TTC549 (cell line): ENCODE data around the gene KRTAP4-12.
"Not testable (repeated sequence)": the region's sequence is repeated elsewhere in the genome, so short reads cannot be mapped to it uniquely, and the experiment has no call there.

Source experiments
- FAIRE-seq: peaks from 2 replicates; lab custom pipeline; 2012; peaks lifted over from hg19 to GRCh38; lab: Jason Lieb, UNC

Gene KRTAP4-12

DNA sequence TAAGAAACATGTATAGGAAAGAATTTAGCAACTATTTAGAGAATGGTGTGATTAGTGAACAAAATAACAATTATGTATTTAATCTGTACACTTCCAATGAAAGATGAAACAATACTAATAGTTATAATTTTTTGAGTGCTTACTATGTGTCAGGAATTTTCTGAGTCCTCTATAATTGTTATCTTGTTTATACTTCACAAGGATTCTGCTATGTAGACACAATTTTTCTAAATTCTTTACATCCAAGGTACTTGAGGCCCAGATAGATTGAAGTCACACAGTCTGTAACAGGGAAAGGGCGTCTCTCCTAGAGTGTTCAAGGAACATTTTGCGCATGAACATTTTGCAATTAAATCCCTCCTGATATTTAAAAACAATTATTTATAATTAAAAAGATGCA is 1.1 kb upstream of the KRTAP4-12 start:
- no peak for FAIRE-seq

GRCh38 chr17:41123292-41123990 is 541 bp downstream of the KRTAP4-12 start:
- FAIRE-seq = not testable (repeated sequence)

DNA sequence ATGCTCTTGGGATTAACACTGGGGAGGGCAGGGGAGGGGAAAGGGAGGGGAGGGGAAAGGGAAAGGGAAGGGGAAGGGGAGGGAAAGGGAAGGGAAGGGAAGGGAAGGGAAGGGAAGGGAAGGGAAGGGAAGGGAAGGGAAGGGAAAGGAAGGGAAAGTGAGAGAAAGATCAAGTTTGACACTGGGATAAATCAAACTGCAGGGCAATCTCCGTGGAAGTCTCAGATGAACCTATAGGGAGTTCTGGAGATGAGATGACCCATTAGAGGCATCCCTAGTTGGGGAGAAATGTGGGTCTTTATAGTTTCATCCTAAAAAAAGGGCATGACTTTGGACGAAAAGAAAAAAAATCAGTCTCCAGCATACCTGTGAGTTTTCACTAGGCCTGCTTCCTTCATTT is 2.2 kb downstream of the KRTAP4-12 start:
- no peak for FAIRE-seq

- not testable (repeated sequence) for FAIRE-seq
Measured at GRCh38 chr17:41119696-41120690, 4.0 kb downstream of the KRTAP4-12 start.

- FAIRE-seq = no peak
Measured at GRCh38 chr17:41118721-41119120, 5.3 kb downstream of the KRTAP4-12 start.

- not testable (repeated sequence) for FAIRE-seq
Measured at GRCh38 chr17:41117846-41118386, 6.1 kb downstream of the KRTAP4-12 start, which contains the start of gene KRTAP4-11. KRTAP4-11 (minus strand) TSS chr17:41118373; CDS start chr17:41118315, 58 bp downstream.

DNA sequence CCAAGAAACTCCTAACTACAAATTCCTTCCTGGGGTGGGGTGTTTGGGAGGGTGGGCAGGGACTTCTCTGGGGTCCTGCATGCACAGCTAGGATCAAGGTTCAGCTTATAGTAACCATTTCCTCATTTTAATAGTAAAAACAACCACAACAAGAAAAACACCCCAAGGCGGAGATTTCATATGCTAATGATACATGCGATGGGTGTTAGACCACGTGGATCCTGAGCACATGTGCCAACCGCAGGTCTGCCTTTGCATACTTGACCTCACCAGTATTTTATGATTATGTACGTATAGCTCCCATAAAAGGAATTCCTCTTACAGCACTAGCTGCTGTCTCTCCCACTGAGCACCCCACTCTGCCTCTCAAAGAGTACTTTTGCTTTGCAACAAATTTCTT is 7.7 kb downstream of the KRTAP4-12 start:
- FAIRE-seq = no peak

DNA sequence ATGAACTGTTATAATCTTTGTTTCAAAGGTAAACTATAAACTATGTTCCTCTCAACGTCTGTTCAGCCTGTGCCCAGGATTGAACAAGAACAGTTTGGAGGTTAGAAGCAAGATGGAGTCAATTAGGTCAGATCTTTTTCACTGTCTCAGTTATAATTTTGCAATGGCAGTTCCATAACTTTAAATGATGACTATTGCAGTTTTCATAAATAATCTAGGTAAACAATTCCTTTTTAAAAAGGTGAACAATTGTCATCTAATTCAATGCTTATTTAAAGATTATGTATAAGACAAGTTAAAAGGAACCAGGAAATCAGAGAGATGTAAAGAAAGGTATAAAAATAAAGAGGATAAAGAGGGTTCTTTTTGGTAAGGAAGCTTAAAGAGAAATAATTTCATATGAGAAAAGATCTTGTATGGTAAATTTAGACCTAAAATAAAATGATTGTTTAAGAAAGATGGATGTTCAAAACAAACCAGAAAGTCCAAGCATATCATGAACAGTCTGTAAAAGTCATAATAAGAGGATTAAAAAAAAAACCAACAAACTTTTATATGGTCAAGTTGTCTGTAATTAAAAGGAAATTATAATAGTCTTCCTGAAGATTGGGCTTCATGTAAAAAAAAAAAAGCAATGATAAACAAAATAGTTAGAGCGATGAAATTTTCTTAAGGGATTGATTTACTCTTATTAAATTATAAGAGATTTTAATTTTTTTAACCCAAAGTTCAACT is 12.7 kb downstream of the KRTAP4-12 start:
- FAIRE-seq = no peak

DNA sequence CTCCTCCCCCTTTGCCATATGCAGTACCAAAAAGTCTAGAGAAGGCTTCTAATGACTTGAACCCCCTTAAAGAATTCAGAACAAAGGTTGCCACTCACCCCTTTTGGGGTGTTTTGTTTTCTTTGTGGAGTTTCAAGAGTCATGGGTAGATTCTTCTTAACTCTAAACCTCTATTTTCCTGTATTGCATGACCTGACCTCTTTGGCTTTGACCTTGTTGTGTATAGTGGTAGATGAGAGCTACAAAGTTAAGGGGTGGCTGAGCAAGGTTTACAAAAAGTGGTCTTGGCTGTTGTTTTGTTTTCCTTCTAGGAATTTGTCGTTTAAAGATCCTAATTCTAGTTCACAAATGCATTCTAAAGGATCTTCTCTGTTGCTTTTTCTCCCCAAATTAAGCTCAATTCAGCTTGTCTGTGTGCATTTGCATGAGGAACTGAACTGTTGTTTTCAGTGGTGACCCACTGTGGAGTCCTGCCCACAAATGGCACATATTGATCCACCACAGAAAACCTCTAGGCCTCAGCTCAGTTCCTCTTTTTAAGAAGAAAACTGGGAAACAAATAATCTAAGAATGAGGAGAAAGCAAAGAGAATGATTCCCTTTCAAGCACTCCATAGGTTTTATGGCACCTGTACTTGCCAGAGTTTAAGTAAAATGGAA is 15.1 kb downstream of the KRTAP4-12 start:
- not testable (repeated sequence) for FAIRE-seq

- FAIRE-seq = no peak
Measured at GRCh38 chr17:41107941-41108450, 16.0 kb downstream of the KRTAP4-12 start.

DNA sequence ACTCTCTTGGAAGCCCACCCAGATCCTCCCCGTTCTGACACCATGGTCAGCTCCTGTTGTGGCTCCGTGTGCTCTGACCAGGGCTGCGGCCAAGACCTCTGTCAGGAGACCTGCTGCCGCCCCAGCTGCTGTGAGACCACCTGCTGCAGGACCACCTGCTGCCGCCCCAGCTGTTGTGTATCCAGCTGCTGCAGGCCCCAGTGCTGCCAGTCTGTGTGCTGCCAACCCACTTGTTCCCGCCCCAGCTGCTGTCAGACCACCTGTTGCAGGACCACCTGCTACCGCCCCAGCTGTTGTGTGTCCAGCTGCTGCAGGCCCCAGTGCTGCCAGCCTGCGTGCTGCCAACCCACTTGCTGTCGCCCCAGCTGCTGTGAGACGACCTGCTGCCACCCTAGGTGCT is 18.6 kb downstream of the KRTAP4-12 start, which contains the start of gene KRTAP4-9:
Gene KRTAP4-9 (plus strand): TSS at position 43 of the 400 bp plus-strand sequence. CDS start 0 bp downstream, at position 43.
- not testable (repeated sequence) for FAIRE-seq

- FAIRE-seq = not testable (repeated sequence)
Measured at GRCh38 chr17:41104386-41105038, 19.5 kb downstream of the KRTAP4-12 start.

DNA sequence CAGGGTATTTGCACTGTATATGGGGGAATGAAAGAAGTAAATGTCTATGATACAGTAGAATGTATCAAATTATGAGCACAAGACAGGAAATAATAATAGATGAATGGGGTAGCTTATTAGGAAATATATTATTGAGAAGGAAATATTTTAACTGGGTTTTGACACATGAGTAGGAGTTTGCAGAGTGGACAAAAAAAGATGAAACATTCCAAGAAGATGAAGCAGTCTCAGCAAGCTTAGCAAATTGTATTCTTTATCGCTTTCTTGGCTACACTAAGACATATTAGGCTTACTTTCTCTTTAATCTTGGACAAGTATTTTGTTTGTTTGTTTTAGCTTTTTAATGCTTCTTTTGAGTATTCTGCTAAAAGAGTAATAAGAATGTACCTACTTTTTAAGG is 20.1 kb downstream of the KRTAP4-12 start:
- no peak for FAIRE-seq

GRCh38 chr17:41101586-41102259 is 22.3 kb downstream of the KRTAP4-12 start, which contains the start of gene KRTAP4-16:
KRTAP4-16 (minus strand) TSS chr17:41102209; CDS start chr17:41102209, 0 bp downstream.
- no peak for FAIRE-seq

DNA sequence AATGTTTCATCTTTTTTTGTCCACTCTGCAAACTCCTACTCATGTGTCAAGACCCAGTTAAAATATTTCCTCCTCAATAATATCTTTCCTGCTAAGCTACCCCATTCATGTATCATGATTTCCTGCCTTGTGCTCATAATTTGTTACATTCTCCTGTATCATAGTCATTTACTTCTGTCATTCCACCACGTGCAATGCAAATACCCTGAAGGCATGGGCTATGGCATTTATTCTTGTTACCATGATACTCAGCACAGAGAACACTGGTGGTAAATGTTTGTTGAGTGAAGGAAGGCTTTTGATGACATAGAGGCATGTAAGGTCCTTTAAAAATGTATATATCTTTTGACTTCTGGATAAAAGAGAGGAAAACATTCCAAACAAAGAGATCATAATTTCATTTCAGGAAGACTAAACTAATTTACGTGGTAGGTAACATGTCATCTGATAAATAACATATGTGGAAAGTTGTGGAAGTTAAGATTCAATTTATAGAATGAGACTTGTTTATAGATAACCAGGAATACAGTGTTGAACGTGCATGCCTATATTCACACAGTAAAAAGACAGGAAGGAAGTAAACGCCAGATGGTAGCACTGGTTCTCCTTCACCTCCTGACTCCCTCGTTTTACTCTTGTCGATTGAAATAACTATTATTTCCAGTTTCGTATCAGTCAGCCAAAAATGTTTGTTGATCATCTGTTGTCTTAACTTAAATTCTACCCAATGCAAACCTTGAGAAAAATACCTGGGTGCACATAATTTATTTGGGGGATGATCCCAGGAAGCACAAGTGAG is 24.1 kb downstream of the KRTAP4-12 start:
- FAIRE-seq = not testable (repeated sequence)

DNA sequence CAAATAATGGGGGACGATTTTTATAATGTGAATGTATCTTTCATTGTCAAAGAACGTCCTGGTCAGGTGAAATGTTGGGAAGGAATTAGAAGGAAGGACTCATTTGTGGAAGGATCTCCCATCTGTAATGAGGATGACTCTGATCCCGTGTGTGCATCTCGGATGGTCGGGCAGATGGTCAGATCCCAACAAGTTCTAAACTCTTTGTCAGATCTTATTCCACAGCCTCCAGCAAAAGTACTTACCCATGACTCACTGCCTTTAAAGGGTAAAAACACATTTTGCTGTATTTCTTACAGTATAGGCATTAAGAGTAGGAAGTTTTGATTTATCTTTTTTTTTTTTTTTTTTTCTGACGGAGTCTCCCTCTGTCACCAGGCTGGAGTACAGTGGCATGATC is 25.5 kb downstream of the KRTAP4-12 start:
- FAIRE-seq = no peak

GRCh38 chr17:41098042-41098441 is 25.9 kb downstream of the KRTAP4-12 start, which contains the start of gene KRTAP4-8:
KRTAP4-8 (minus strand) TSS chr17:41098142; CDS start chr17:41098084, 58 bp downstream.
- no peak for FAIRE-seq

GRCh38 chr17:41096055-41096454 is 27.9 kb downstream of the KRTAP4-12 start:
- no peak for FAIRE-seq
